Mammary epithelial cell (primary cell): ENCODE data around the gene CDSN.

Source experiments
- EZH2 ChIP-seq: IDR thresholded peaks from 2 replicates; pipeline ENCODE4 v1.6.1; 2012; ENCODE audit warnings: low read length, inconsistent platforms, borderline replicate concordance
- TF ChIP-seq, protein P1 (sequence below), 2 donors: IDR thresholded peaks in 1 of 2; conservative IDR thresholded peaks in 1 of 2; 2 replicates each; pipeline ENCODE4 v1.5.1; 2011 to 2012; ENCODE audit warnings: inconsistent platforms in 2 of 2, low read length in 2 of 2, mild to moderate bottlenecking in 2 of 2, control low read depth in 1 of 2, low read depth in 1 of 2; ENCODE audit not compliant: insufficient read depth in 1 of 2; ENCODE audit errors: extremely low read depth in 1 of 2

- TF ChIP-seq, protein P1, sequence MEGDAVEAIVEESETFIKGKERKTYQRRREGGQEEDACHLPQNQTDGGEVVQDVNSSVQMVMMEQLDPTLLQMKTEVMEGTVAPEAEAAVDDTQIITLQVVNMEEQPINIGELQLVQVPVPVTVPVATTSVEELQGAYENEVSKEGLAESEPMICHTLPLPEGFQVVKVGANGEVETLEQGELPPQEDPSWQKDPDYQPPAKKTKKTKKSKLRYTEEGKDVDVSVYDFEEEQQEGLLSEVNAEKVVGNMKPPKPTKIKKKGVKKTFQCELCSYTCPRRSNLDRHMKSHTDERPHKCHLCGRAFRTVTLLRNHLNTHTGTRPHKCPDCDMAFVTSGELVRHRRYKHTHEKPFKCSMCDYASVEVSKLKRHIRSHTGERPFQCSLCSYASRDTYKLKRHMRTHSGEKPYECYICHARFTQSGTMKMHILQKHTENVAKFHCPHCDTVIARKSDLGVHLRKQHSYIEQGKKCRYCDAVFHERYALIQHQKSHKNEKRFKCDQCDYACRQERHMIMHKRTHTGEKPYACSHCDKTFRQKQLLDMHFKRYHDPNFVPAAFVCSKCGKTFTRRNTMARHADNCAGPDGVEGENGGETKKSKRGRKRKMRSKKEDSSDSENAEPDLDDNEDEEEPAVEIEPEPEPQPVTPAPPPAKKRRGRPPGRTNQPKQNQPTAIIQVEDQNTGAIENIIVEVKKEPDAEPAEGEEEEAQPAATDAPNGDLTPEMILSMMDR (conservative IDR thresholded peaks at IDR 0.05 in 1 of 2, IDR thresholded peaks at IDR 0.05 in 1 of 2; ENCODE audit: extremely low read depth in 1 of 2, insufficient read depth in 1 of 2, low read depth in 1 of 2, low read length in 2 of 2) = no peak
- TF ChIP-seq EZH2 = no peak
These were observed 20.4 kb upstream of the CDSN start for GRCh38 chr6:31140643-31141042.
